Measurements from ENCODE around the gene EPPIN. TPM values are rescaled to one million over a fixed set of nuclear protein-coding genes. Genes with fewer than 3 reads are reported as not detected.

The EPPIN gene
- total and polyA plus RNA-seq, 2 of the 8 experiments (the other 6 are each of a cell fraction or from before 2014, with no cell fraction given) = 0.06 TPM; not detected in 1

GRCh38 chr20:45518282-45518681 is 28.9 kb downstream of the EPPIN start:
- Histone ChIP-seq H2BK20ac (ENCODE audit: low read length) (no peak overlapping the region), H3K79me1 (ENCODE audit: low read depth, low read length) (no peaks in the 10 kb centered on the region), H3K4me2 (ENCODE audit: insufficient read depth in 1 of 2, low read depth in 2 of 2, low read length in 2 of 2) (no peak overlapping the region), H4K20me1 (replicated peaks in 1 of 2; ENCODE audit: control insufficient read depth in 1 of 2, insufficient read depth in 2 of 2, low read length in 2 of 2) (no peaks in the 10 kb centered on the region), H2BK12ac (ENCODE audit: low read depth, low read length) (no peak overlapping the region), H3K9ac (replicated peaks in 1 of 4; ENCODE audit: extremely low read depth in 1 of 4, low read depth in 3 of 4, low read length in 3 of 4) (no peak overlapping the region), H3K23ac (ENCODE audit: insufficient read length) (no peak overlapping the region), H4K8ac (ENCODE audit: extremely low read depth, insufficient read depth, low read length) (no peak overlapping the region), H3K27ac (ENCODE audit: low read depth, low read length) (no peak overlapping the region), H3K9me3 (ENCODE audit: insufficient read depth in 2 of 2, low read depth in 1 of 2, low read length in 1 of 2) (no peaks in the 10 kb centered on the region), H3K23me2 (ENCODE audit: low read depth, low read length) (no peaks in the 10 kb centered on the region), H3K79me2 (ENCODE audit: control insufficient read depth in 1 of 2, insufficient read depth in 2 of 2, low read length in 2 of 2) (no peaks in the 10 kb centered on the region), H3K4me1 (replicated peaks in 1 of 4; ENCODE audit: control insufficient read depth in 3 of 4, insufficient read depth in 4 of 4, low read length in 3 of 4) (no peaks in the 10 kb centered on the region), H4K91ac (replicated peaks; ENCODE audit: insufficient read length, low read length) (no peak overlapping the region), H2AK5ac (ENCODE audit: low read depth, low read length) (no peak overlapping the region), H2BK15ac (ENCODE audit: low read length) (no peak overlapping the region), H3K36me3 (ENCODE audit: control insufficient read depth in 2 of 4, insufficient read depth in 4 of 4, low read length in 3 of 4) (no peaks in the 10 kb centered on the region), H3K18ac (ENCODE audit: extremely low read depth, low read length) (no peak overlapping the region), H3K56ac (replicated peaks; ENCODE audit: insufficient read length, low read depth, low read length) (no peak overlapping the region), H4K5ac (ENCODE audit: insufficient read length, low read depth, low read length) (no peak overlapping the region), H3K27me3 (replicated peaks in 1 of 4; ENCODE audit: control insufficient read depth in 3 of 4, extremely low read depth in 1 of 4, insufficient read depth in 3 of 4, low read length in 3 of 4) (no peaks in the 10 kb centered on the region), H3K4me3 (ENCODE audit: extremely low read depth in 1 of 4, insufficient read depth in 2 of 4, low read depth in 3 of 4, low read length in 4 of 4) (no peak overlapping the region), H2BK5ac (ENCODE audit: low read depth, low read length) (no peak overlapping the region), H2AFZ (ENCODE audit: low read length) (no peak overlapping the region), H3K14ac (ENCODE audit: insufficient read length) (no peak overlapping the region), H3K4ac (replicated peaks; ENCODE audit: insufficient read length, low read depth, low read length) (no peak overlapping the region), H2BK120ac (replicated peaks; ENCODE audit: low read depth, low read length) (no peak overlapping the region)
- ChIA-PET CTCF (ENCODE audit: partially characterized antibody) (interaction anchor here (0.9 to 1.5 kb wide), 5 partner anchors 20 to 253 kb away, joined by 3 to 6 read pairs (median 3); no protein-coding TSS in a partner anchor), POLR2A (ENCODE audit: partially characterized antibody) (no interaction called here)
- no peak for DNase-seq (ENCODE audit: low read depth in 1 of 2, low spot score in 2 of 2)
- FAIRE-seq = no peak
- 85% methylated on average over 2 of the region's 2 CpGs; no CpG with 5 or more reads in 1 of the 2 experiments for WGBS, 2 experiments (ENCODE audit: extremely low coverage in 1 of 2, insufficient coverage in 1 of 2, insufficient read length in 1 of 2, insufficient replicate concordance in 2 of 2, low coverage in 1 of 2, low lambda C conversion rate in 2 of 2, missing lambda C conversion rate in 1 of 2)
- TF ChIP-seq TEAD4 (IDR thresholded peaks at IDR 0.05; ENCODE audit: low read depth, low read length) (no peak), JUN (IDR thresholded peaks at IDR 0.05; ENCODE audit: low read depth, low read length) (no peak)
